Measurements from ENCODE around the gene PDE11A.
A peak's percentile ranks its signal among the peaks of the same experiment; 100 is the strongest.
"Not testable (repeated sequence)": the region's sequence is repeated elsewhere in the genome, so short reads cannot be mapped to it uniquely, and the experiment has no call there.

Gene PDE11A

GRCh38 chr2:178008636-178009289 is 63.8 kb downstream of the PDE11A start:
- DNase-seq = no peak

- no peak for DNase-seq
These were observed 65.9 kb downstream of the PDE11A start for GRCh38 chr2:178006710-178007109.

DNA sequence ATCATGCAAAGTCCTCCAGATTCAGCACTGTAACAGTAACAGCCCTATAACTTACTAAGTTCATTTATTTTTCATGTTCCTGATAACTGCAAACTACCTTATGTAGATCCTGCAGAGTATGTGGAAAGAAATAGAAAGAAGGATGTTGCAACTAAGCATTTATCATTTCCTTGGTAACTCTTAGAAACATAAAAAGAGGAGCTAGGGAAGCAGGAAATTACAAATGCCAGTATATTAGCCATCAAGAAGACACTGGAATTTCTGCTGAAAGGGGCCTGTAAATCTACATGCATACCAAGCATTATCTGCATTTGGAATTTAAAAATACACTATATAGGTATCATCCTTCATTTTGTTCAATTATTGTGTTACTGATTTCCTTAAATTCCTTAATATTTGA is 66.8 kb downstream of the PDE11A start:
- no peak for DNase-seq

DNA sequence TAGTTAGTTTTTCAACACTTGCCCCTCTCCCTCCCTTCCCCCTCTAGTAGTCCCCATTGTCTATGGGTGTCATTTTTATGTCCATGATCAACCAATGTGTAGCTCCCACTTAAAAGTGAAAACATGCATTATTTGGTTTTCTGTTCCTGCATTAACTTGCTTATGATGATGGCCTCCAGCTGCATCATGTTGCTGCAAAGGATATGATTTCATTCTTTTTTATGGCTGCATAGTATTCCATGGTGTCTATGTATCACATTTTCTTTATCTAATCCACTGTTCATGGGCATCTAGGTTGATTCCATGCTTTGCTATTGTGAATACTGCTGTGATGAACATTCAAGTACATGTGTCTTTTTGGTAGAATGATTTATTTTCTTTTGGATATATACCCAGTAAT is 70.5 kb downstream of the PDE11A start:
- DNase-seq = no peak

DNA sequence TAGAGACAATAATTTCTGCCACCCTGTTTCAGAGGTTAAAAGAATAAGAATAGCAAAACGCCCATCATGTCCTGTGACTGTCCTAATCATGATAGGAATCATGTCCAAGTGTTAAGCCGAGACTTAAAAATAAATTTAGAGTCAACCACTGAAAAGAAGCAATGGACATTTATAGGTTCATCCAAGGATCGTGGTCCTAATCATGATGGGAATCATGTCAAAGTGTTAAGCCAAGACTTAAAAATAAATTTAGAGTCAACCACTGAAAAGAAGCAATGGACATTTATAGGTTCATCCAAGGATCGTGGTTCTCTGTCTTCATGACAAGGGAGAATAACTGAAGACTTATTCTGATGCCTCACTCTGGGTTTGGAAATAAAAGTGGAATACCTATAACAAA is 73.6 kb downstream of the PDE11A start:
- DNase-seq = no peak

- no peak for DNase-seq
These were observed 74.6 kb downstream of the PDE11A start for GRCh38 chr2:177998006-177998405.

GRCh38 chr2:177992992-177993391 is 79.6 kb downstream of the PDE11A start:
- DNase-seq = no peak

- DNase-seq = no peak
These were observed 83.3 kb downstream of the PDE11A start for GRCh38 chr2:177989029-177989885.

DNA sequence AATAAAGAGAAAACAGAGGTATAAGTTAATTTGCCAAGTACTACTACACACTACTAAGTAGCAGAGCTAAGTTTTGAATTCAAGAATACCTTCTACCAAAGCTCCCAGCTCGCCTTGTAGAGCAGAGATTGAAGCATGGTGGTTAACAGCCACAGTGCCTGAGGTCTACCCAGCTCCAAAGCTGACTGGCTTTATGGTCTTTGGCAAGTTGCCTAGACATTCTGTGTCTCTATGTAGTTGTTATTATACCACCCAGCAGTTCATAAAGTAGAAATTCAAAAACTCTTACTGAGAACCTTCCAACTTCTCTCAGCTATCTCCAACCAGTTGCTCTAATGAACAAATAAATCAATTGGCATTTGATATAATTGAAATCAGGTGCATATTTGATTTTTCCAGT is 87.8 kb downstream of the PDE11A start:
- no peak for DNase-seq

DNA sequence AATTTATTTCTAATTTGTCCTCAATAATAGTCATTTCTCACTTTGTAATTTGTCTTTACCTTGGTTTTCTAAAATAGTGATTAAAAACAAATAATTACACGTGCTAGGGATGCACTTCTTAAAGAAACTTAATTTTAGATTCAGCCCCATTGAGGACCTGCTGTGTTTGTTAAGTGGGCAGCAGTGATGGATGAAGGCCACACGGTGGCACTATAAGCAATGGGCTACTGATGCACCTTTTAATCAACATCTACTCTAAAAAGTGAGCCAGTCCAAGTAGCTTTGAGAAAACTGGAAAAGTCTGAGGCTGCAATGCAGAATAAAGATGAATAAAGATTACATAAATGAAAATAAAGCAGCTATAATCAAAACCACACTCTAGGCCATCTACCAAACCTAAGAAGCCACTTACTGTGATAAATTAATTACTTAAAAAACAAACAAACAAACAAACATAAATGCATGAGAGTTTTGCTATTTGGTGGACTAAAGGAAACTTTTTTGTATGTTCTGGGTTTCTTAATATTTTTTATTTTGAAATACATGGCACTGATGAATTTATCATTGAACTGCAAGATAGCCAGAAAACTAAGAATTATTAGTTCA is 89.3 kb downstream of the PDE11A start:
- peak; percentile 26 to 31 for DNase-seq

DNA sequence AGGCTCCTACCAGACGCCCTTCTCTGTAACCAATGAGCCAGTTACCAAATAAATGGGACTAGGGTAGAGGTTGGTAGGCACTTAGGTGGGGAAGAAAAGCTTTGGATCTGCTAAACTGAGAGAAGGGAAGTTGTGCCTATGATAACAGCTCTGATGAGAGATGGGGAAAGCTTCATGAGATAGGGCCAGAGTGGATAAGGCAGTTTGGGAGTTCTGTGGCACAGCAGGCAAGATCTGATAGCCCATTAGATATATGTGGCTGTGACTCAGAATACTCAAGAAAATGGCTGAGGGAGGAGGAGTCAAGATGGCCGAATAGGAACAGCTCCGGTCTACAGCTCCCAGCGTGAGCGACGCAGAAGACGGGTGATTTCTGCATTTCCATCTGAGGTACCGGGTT is 99.8 kb downstream of the PDE11A start:
- DNase-seq = no peak

GRCh38 chr2:177972123-177972522 is 100.5 kb downstream of the PDE11A start:
- DNase-seq = no peak

- DNase-seq = no peak
These were observed 101.7 kb downstream of the PDE11A start for GRCh38 chr2:177970670-177971454.

- no peak for DNase-seq
These were observed 107.7 kb downstream of the PDE11A start for GRCh38 chr2:177964892-177965291.

GRCh38 chr2:177952151-177952550 is 120.4 kb downstream of the PDE11A start:
- no peak for DNase-seq

- not testable (repeated sequence) for DNase-seq
These were observed 125.0 kb downstream of the PDE11A start for GRCh38 chr2:177947598-177947997.

- DNase-seq = not testable (repeated sequence)
These were observed 128.0 kb downstream of the PDE11A start for GRCh38 chr2:177944530-177944929.

DNA sequence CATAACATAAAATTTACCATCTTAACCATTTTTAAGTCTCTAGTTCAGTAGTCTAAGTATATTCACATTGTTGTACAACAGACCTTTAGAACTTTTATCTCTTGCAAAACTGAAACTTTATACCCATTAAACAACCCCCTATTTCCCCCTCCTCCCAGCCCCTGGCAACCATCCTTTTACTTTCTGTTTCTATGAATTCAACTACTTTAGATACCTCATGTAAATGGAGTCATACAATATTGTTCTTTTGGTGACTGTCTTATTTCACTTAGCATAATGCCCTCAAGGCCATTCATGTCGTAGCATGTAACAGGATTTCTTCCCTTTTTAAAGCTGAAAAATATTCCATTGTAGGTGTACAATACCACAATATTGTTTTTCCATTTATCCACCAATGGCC is 129.8 kb downstream of the PDE11A start:
- DNase-seq = no peak

GRCh38 chr2:177939211-177939610 is 133.4 kb downstream of the PDE11A start:
- no peak for DNase-seq

GRCh38 chr2:177930916-177931315 is 141.7 kb downstream of the PDE11A start:
- DNase-seq = no peak

GRCh38 chr2:177929662-177930522 is 142.7 kb downstream of the PDE11A start:
- DNase-seq = no peak

GRCh38 chr2:177923323-177923722 is 149.3 kb downstream of the PDE11A start:
- no peak for DNase-seq
